ENCODE data around the gene DHRS4. TPM values are rescaled to one million over a fixed set of nuclear protein-coding genes. Genes with fewer than 3 reads are reported as not detected.
A peak's percentile ranks its signal among the peaks of the same experiment; 100 is the strongest.

DHRS4 gene
- total RNA-seq: 10 to 100 TPM; 12.3 to 19.0 TPM

GRCh38 chr14:23953464-23954278 lies at the start of gene DHRS4:
TSS of gene DHRS4 (plus strand) at chr14:23953770. CDS start at chr14:23953789, 19 bp downstream.
- peak; percentile 87 for DNase-seq (ENCODE audit: low spot score)
- Mint-ChIP-seq H3K36me3 (peaks cover under 1% of the 10 kb centered on the region), H3K4me1 (ENCODE audit: low read depth in 2 of 2) (peaks cover 13 to 24% of the 10 kb centered on the region in 2 donors), H3K9me3 (no peaks in the 10 kb centered on the region), H3K27me3 (no peaks in the 10 kb centered on the region), H3K27ac (peak within 1 kb of the TSS; percentile 63 to 97), H3K4me3 (peak within 1 kb of the TSS; percentile 91)
- ATAC-seq: peak; percentile 98

- Mint-ChIP-seq H3K9me3 (no peaks in the 10 kb centered on the region), H3K36me3 (no peaks in the 10 kb centered on the region), H3K4me1 (ENCODE audit: low read depth in 2 of 2) (no peaks in the 10 kb centered on the region), H3K27ac (no peak overlapping the region), H3K4me3 (no peak overlapping the region), H3K27me3 (peaks cover 16 to 18% of the 10 kb centered on the region in 2 donors)
- no peak for DNase-seq (ENCODE audit: low spot score)
- peak in 1 of 2 donors; percentile 53 for ATAC-seq
Observed at GRCh38 chr14:23910101-23910875, 43.3 kb upstream of the DHRS4 start.

- ATAC-seq (no peak), DNase-seq (ENCODE audit: low spot score) (no peak)
- H3K9me3 Mint-ChIP-seq: no peaks in the 10 kb centered on the region
- no peaks in the 10 kb centered on the region for H3K4me1 Mint-ChIP-seq (ENCODE audit: low read depth in 2 of 2)
- H3K4me3 Mint-ChIP-seq: no peak overlapping the region
- no peak overlapping the region for H3K27ac Mint-ChIP-seq
- peaks cover 16 to 18% of the 10 kb centered on the region in 2 donors for H3K27me3 Mint-ChIP-seq
- no peaks in the 10 kb centered on the region for H3K36me3 Mint-ChIP-seq
Observed at GRCh38 chr14:23910876-23911210, 42.7 kb upstream of the DHRS4 start.

GRCh38 chr14:23915559-23915958 lies 38.0 kb upstream of the DHRS4 start:
- H3K27ac Mint-ChIP-seq: no peak overlapping the region
- no peaks in the 10 kb centered on the region for H3K4me1 Mint-ChIP-seq (ENCODE audit: low read depth in 2 of 2)
- DNase-seq (ENCODE audit: low spot score): no peak
- H3K36me3 Mint-ChIP-seq: peaks cover 11% of the 10 kb centered on the region
- H3K4me3 Mint-ChIP-seq: no peak overlapping the region
- no peaks in the 10 kb centered on the region for H3K9me3 Mint-ChIP-seq
- H3K27me3 Mint-ChIP-seq: peaks cover 16 to 20% of the 10 kb centered on the region in 2 donors
- no peak for ATAC-seq

- H3K9me3 Mint-ChIP-seq: no peaks in the 10 kb centered on the region
- H3K27me3 Mint-ChIP-seq: peaks cover 16 to 20% of the 10 kb centered on the region in 2 donors
- H3K36me3 Mint-ChIP-seq: peaks cover 11% of the 10 kb centered on the region
Observed at GRCh38 chr14:23916004-23916403, 37.6 kb upstream of the DHRS4 start.

GRCh38 chr14:23916446-23916845 lies 37.1 kb upstream of the DHRS4 start:
- H3K36me3 Mint-ChIP-seq: peaks cover 11% of the 10 kb centered on the region
- DNase-seq (ENCODE audit: low spot score) (no peak), ATAC-seq (no peak)
- no peaks in the 10 kb centered on the region for H3K4me1 Mint-ChIP-seq (ENCODE audit: low read depth in 2 of 2)
- H3K4me3 Mint-ChIP-seq: no peak overlapping the region
- H3K27ac Mint-ChIP-seq: no peak overlapping the region
- H3K9me3 Mint-ChIP-seq: no peaks in the 10 kb centered on the region
- peaks cover 16 to 20% of the 10 kb centered on the region in 2 donors for H3K27me3 Mint-ChIP-seq

More at GRCh38 chr14:23916004-23916403, 37.6 kb upstream of the DHRS4 start:
- Mint-ChIP-seq H3K4me1 (ENCODE audit: low read depth in 2 of 2) (no peaks in the 10 kb centered on the region), H3K27ac (no peak overlapping the region), H3K4me3 (no peak overlapping the region)
- DNase-seq (ENCODE audit: low spot score) (no peak), ATAC-seq (no peak)

- Mint-ChIP-seq H3K9me3 (no peaks in the 10 kb centered on the region), H3K4me1 (ENCODE audit: low read depth in 2 of 2) (no peaks in the 10 kb centered on the region), H3K27ac (no peak overlapping the region), H3K27me3 (peaks cover 7 to 11% of the 10 kb centered on the region in 2 donors), H3K4me3 (no peak overlapping the region), H3K36me3 (peaks cover 5% of the 10 kb centered on the region)
- no peak for ATAC-seq
- no peak for DNase-seq (ENCODE audit: low spot score)
Observed at GRCh38 chr14:23922545-23922944, 31.0 kb upstream of the DHRS4 start.

GRCh38 chr14:23925523-23926075 lies 28.0 kb upstream of the DHRS4 start:
- ATAC-seq (no peak), DNase-seq (ENCODE audit: low spot score) (no peak)
- no peaks in the 10 kb centered on the region for H3K9me3 Mint-ChIP-seq
- peaks cover 0 to 9% of the 10 kb centered on the region in 2 donors for H3K27me3 Mint-ChIP-seq
- H3K4me1 Mint-ChIP-seq (ENCODE audit: low read depth in 2 of 2): peaks cover 0 to 3% of the 10 kb centered on the region in 2 donors
- H3K4me3 Mint-ChIP-seq: no peak overlapping the region
- H3K27ac Mint-ChIP-seq: no peak overlapping the region
- H3K36me3 Mint-ChIP-seq: no peaks in the 10 kb centered on the region

- no peak for DNase-seq (ENCODE audit: low spot score)
- Mint-ChIP-seq H3K27me3 (peaks cover 0 to 9% of the 10 kb centered on the region in 2 donors), H3K36me3 (no peaks in the 10 kb centered on the region), H3K9me3 (no peaks in the 10 kb centered on the region), H3K4me3 (no peak overlapping the region), H3K4me1 (ENCODE audit: low read depth in 2 of 2) (peaks cover 0 to 3% of the 10 kb centered on the region in 2 donors), H3K27ac (no peak overlapping the region)
- no peak for ATAC-seq
Observed at GRCh38 chr14:23926543-23926942, 27.0 kb upstream of the DHRS4 start.

- H3K27me3 Mint-ChIP-seq: peaks cover 0 to 4% of the 10 kb centered on the region in 2 donors
- no peaks in the 10 kb centered on the region for H3K36me3 Mint-ChIP-seq
- H3K27ac Mint-ChIP-seq: no peak overlapping the region
Observed at GRCh38 chr14:23929136-23929535, 24.4 kb upstream of the DHRS4 start.

GRCh38 chr14:23929822-23930294 lies 23.7 kb upstream of the DHRS4 start:
- no peaks in the 10 kb centered on the region for H3K36me3 Mint-ChIP-seq
- ATAC-seq (peak; percentile 76 to 79), DNase-seq (ENCODE audit: low spot score) (peak; percentile 87)
- H3K27me3 Mint-ChIP-seq: peaks cover 0 to 4% of the 10 kb centered on the region in 2 donors
- peaks cover 0 to 3% of the 10 kb centered on the region in 2 donors for H3K4me1 Mint-ChIP-seq (ENCODE audit: low read depth in 2 of 2)
- H3K9me3 Mint-ChIP-seq: no peaks in the 10 kb centered on the region
- no peak overlapping the region for H3K27ac Mint-ChIP-seq
- no peak overlapping the region for H3K4me3 Mint-ChIP-seq

More at GRCh38 chr14:23929136-23929535, 24.4 kb upstream of the DHRS4 start:
- Mint-ChIP-seq H3K4me1 (ENCODE audit: low read depth in 2 of 2) (peaks cover 0 to 3% of the 10 kb centered on the region in 2 donors), H3K4me3 (no peak overlapping the region), H3K9me3 (no peaks in the 10 kb centered on the region)
- DNase-seq (ENCODE audit: low spot score): no peak
- no peak for ATAC-seq

- H3K4me1 Mint-ChIP-seq (ENCODE audit: low read depth in 2 of 2): peaks cover 0 to 3% of the 10 kb centered on the region in 2 donors
- no peak overlapping the region for H3K27ac Mint-ChIP-seq
- no peaks in the 10 kb centered on the region for H3K9me3 Mint-ChIP-seq
- ATAC-seq (no peak), DNase-seq (ENCODE audit: low spot score) (no peak)
- H3K27me3 Mint-ChIP-seq: peaks cover 0 to 4% of the 10 kb centered on the region in 2 donors
- H3K4me3 Mint-ChIP-seq: no peak overlapping the region
- no peaks in the 10 kb centered on the region for H3K36me3 Mint-ChIP-seq
Observed at GRCh38 chr14:23930742-23931141, 22.8 kb upstream of the DHRS4 start.

GRCh38 chr14:23931721-23932289 lies 21.8 kb upstream of the DHRS4 start:
- Mint-ChIP-seq H3K9me3 (no peaks in the 10 kb centered on the region), H3K27me3 (peaks cover 0 to 4% of the 10 kb centered on the region in 2 donors), H3K4me1 (ENCODE audit: low read depth in 2 of 2) (peaks cover 0 to 3% of the 10 kb centered on the region in 2 donors), H3K36me3 (no peaks in the 10 kb centered on the region), H3K4me3 (no peak overlapping the region), H3K27ac (no peak overlapping the region)
- ATAC-seq (no peak), DNase-seq (ENCODE audit: low spot score) (no peak)
